OCI-LY3 (cell line): ENCODE results near the gene SERGEF.

Source experiments
- CTCF ChIP-seq: fragments of 200-600, 300-600 bp; sonication (generic); IDR thresholded peaks from 2 replicates; pipeline ENCODE4 v1.5.1; 2014; ENCODE audit warnings: antibody characterized with exemption, low read length, low read depth
- EZH2phosphoT487 ChIP-seq: fragments of 200-600 bp; shearing (Covaris generic); IDR thresholded peaks from 2 replicates; pipeline ENCODE4 v1.6.1; 2018; ENCODE audit warnings: antibody characterized with exemption, mixed run types, low read depth

GRCh38 chr11:17827006-17827405 is 185.8 kb downstream of the SERGEF start:
- TF ChIP-seq CTCF (peak; percentile 37), EZH2phosphoT487 (no peak)
